IPS-NIHi11 (cell line): Measurements from ENCODE around the gene VAMP4.
"Not testable (repeated sequence)": the region's sequence is repeated elsewhere in the genome, so short reads cannot be mapped to it uniquely, and the experiment has no call there.

Experiments used
- DNase-seq: peaks from one replicate; pipeline ENCODE4 v3.0.0; 2012; ENCODE audit warnings: mixed read lengths, low spot score

The VAMP4 gene

GRCh38 chr1:171751221-171751620, 9.4 kb upstream of the VAMP4 start:
- no peak for DNase-seq

DNA sequence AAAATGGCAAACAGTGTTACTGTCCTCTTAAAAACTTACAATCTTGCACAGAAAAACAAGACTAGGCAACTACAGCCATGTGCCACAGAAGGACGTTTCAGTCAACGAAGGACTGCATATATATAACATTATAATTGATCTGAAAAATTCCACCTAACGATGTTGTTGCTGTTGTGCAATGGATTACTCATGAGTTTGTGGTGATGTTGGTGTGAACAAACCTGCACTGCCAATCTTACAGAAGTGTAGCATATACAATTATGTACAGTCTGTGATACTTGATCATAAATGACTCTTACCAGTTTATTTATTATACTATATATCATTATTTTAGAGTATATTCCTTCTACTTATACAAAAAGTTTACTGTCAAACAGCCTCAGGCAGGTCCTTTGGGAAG, 6.8 kb upstream of the VAMP4 start:
- no peak for DNase-seq

- DNase-seq: no peak
Observed at GRCh38 chr1:171744986-171745385, 3.1 kb upstream of the VAMP4 start.

GRCh38 chr1:171743081-171743870, 1.4 kb upstream of the VAMP4 start:
- no peak for DNase-seq

- DNase-seq: peak; percentile 45
Observed at GRCh38 chr1:171742577-171742922, 685 bp upstream of the VAMP4 start.

DNA sequence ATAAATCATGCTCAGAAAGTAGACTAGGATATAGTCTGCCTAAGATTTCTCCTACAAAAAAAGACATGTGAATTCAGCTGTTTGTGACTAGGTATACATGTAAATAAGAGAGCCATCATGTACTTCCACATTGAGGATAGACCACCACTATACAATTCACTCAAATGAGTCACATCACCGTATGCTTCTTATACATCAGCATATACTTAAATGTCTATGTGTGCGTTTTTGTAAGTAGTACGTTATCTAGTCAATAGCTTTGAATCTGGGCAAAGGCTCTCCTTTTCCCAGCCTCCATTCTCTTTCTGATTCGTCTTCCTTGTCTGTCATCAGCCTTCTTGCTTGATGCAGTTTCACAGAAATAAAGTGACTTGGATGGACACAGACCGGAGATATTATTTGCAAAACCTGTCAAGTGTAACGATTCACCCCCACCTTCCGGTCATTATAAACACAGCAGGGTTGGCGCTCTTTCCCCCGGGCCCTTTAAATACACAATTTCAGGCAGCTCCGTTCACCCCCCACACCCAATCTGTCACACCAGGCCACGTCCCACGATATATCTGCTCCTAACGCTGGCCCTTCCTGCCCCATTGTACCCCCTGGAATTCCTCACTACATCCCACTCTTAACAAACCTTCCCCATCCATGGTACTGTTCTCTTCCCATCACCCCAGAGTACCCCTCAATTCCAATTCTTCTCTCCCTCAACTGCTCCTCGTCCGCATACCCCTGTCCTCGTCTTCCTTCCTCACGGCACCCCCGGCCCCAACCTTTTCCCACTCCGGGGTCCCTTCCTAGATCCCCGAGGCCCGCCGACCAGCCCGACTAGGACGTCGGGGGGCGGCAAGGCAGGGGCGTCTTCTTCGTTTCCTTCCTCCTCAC, 636 bp downstream of the VAMP4 start:
- DNase-seq: peak; percentile 18

GRCh38 chr1:171740356-171740863, 1.5 kb downstream of the VAMP4 start:
- DNase-seq: no peak

- DNase-seq: no peak
Observed at GRCh38 chr1:171739656-171740055, 2.2 kb downstream of the VAMP4 start.

- no peak for DNase-seq
Observed at GRCh38 chr1:171738911-171739310, 3.0 kb downstream of the VAMP4 start.

DNA sequence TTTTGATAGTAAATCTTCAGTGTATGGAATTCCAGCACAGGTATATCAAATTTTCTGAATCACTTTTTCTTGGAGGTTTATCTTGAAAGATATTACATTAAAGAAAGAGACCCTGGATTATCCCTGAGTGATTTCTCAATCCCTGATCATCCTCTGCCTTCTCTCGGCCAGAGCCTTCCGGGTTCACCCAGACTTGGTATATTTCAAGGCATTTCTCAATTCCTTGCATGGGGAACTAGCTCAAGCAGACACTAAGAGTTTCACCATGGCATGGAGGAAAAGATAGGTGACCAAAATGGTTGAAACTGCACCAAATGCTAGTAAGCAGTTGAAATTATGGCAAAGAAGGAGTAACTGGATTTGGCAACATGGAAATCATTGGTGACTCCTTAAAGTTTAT, 5.7 kb downstream of the VAMP4 start:
- no peak for DNase-seq

DNA sequence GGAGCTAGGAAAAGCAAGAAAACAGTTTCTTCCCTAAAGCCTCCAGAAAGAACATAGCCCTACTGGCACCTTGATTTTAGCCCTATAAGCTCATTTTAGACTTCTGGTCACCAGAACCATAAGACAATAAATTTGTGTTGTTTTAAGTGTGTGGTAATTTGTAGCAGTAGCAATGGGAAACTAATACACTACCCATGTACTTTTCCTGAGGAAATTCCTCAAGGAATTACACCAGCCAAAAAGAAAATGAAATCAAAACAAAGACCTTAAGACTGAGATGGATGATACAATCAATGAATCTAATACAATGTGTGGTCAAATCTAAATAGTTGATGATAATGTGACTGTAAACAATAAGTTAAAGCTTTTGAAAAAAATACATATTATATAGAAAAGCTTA, 11.8 kb downstream of the VAMP4 start:
- no peak for DNase-seq

- DNase-seq: no peak
Observed at GRCh38 chr1:171727778-171728177, 14.1 kb downstream of the VAMP4 start.

DNA sequence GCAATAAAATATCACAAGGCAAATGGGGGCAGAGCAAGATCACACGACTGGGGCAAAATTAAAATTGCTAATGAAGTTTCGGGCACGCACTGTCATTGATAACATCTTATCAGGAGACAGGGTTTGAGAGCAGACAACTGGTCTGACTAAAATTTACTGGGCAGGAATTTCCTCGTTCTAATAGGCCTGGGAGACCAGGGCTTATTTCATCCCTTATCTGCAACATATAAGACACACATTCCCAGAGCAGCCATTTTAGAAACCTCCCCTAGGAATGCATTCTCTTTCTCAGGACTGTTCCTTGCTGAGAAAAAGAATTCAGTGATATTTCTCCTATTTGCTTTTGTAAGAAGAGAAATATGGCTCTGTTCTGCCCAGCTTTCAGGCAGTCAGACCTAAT, 18.7 kb downstream of the VAMP4 start:
- DNase-seq: not testable (repeated sequence)

GRCh38 chr1:171718848-171719247, 23.0 kb downstream of the VAMP4 start:
- DNase-seq: no peak

- no peak for DNase-seq
Observed at GRCh38 chr1:171718216-171718615, 23.6 kb downstream of the VAMP4 start.

- DNase-seq: no peak
Observed at GRCh38 chr1:171717062-171717718, 24.7 kb downstream of the VAMP4 start.

GRCh38 chr1:171716616-171717015, 25.2 kb downstream of the VAMP4 start:
- DNase-seq: no peak

DNA sequence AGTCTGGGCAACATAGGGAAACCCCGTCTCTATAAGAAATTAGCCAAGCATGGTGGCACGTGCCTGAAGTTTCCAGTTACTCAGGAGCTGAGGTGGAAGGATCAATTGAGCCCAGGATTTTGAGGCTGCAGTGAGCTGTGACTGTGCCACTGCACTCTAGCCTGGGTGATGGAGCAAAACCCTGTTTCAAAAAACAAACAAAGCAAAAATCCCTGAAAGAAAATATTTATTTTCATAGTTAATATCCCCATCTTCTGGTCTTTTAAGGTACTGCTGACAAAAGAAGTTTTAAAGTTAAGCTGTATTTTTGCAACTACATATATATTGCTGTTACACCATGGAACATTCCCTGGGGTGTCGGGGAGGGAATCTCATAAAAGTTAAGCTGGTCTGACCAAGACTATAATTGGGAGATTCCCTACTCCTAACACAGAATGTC, 26.0 kb downstream of the VAMP4 start:
- no peak for DNase-seq

DNA sequence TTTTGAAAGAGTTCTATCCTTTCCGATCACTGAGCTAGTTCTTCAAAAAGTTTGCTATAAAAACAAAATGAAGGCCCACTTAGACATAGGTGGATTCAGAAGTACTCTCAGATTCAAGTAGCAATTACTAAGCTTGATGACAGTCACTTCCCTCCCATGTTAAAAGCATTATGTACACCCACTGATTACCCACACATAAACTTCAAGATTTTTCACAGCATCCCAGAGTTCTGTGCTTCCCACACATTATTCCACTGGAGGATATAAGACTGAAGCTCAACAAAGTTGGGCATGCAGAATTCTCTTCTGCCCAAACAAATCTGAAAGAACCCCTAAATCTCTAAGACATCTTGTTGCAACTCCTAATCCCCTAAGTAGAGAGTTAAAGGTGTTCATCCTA, 29.5 kb downstream of the VAMP4 start:
- DNase-seq: no peak

DNA sequence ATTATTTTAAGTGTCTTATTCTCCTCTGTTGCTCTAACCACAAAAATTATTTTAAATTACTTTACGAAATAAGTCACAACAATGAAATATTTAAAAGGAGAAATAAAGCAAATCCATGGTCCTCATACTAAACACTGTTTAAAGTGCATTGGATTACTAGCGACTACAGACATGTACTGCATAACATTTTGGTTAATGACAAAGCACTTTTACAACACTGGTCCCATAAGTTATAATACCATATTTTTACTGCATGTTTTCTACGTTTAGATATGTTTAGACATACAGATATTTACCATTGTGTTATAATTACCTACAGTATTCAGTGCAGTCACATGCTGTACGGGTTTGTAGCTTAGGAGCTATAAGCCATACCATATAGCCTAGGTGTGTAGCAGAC, 30.2 kb downstream of the VAMP4 start:
- no peak for DNase-seq

GRCh38 chr1:171707583-171707982, 34.3 kb downstream of the VAMP4 start:
- DNase-seq: no peak

- no peak for DNase-seq
Observed at GRCh38 chr1:171702598-171702997, 39.3 kb downstream of the VAMP4 start.

- DNase-seq: no peak
Observed at GRCh38 chr1:171699531-171699930, 42.3 kb downstream of the VAMP4 start.
